Prostate gland (tissue), 2 donors: ENCODE data around the gene ADAM22. TPM values are rescaled to one million over a fixed set of nuclear protein-coding genes. Genes with fewer than 3 reads are reported as not detected.

Experiments
- DNase-seq: peaks from one replicate; pipeline ENCODE4 v3.0.0-alpha.2; 2019; ENCODE audit warnings: low spot score
- H3K27ac ChIP-seq, 2 donors: fragments of 200-600 bp; sonication (generic); 2 replicates each; pipeline ENCODE4 v1.5.1; 2017 to 2019
- H3K27me3 ChIP-seq: fragments of 200-600 bp; sonication (generic); replicated peaks from 2 replicates; pipeline ENCODE4 v1.5.1; 2019; ENCODE audit not compliant: insufficient read depth
- H3K36me3 ChIP-seq, 2 donors: fragments of 200-600 bp; sonication (generic); 1 replicate in 1 of 2; 2 replicates in 1 of 2; pipeline versions ENCODE4 v1.5.1 to v1.8.1; 2017 to 2019
- H3K4me1 ChIP-seq: fragments of 200-600 bp; sonication (generic); replicated peaks from 2 replicates; pipeline ENCODE4 v1.5.1; 2019
- H3K4me3 ChIP-seq, 2 donors: fragments of 200-600 bp; sonication (generic); 2 replicates each; pipeline ENCODE4 v1.5.1; 2017 to 2019
- H3K9me3 ChIP-seq: fragments of 200-600 bp; sonication (generic); 2 replicates; pipeline ENCODE4 v1.5.1; 2017
- CTCF ChIP-seq, 4 experiments: fragments of 200-600 bp in 2 of 4; fragments of 450-650 bp in 2 of 4; sonication (generic) in 2 of 4; IDR thresholded peaks; 1 replicate in 3 of 4; 2 replicates in 1 of 4; pipeline ENCODE4 v1.5.1; 2016 to 2019; ENCODE audit warnings: antibody characterized with exemption in 4 of 4, mild to moderate bottlenecking in 2 of 4, moderate library complexity in 2 of 4
- POLR2A ChIP-seq: fragments of 450-650 bp; IDR thresholded peaks from one replicate; pipeline ENCODE4 v1.6.1; 2016; ENCODE audit warnings: antibody characterized with exemption, mild to moderate bottlenecking
- POLR2AphosphoS5 ChIP-seq: sonication (generic); formaldehyde crosslinking; IDR thresholded peaks from one replicate; pipeline ENCODE4 v1.6.1; 2017; ENCODE audit warnings: antibody characterized with exemption
- WGBS: methylation state at CpG from one replicate; pipeline ENCODE4 v1.1.5; 2018; 5-methylcytosine and 5-hydroxymethylcytosine counted together
- intact Hi-C: fragments of 100-400 bp; cut with DNase I; formaldehyde crosslinking; loops from one replicate; pipeline ENCODE4 v1.14.2; 2022
- total RNA-seq, 2 donors: library from RNA; depleted of rRNA; stranded (reverse); fragments of >200 nt; gene quantifications; one replicate each; pipeline ENCODE4 v1.1.0, GENCODE V29; 2016

Gene ADAM22
- total RNA-seq, 2 donors from 2014 or later, result 8.4 to 8.5 TPM

- TF ChIP-seq POLR2A (no peak), POLR2AphosphoS5 (no peak), CTCF (IDR thresholded peaks at IDR 0.05) (no peak)
- no peak overlapping the region for H3K27ac ChIP-seq
- H3K36me3 ChIP-seq, result no peaks in the 10 kb centered on the region
- no peaks in the 10 kb centered on the region for H3K27me3 ChIP-seq
- no peak overlapping the region for H3K4me3 ChIP-seq
- H3K9me3 ChIP-seq, result no peaks in the 10 kb centered on the region
- 47% methylated on average over 3 of the region's 3 CpGs for WGBS
- intact Hi-C loops, result no loop called here
- DNase-seq, result no peak
- H3K4me1 ChIP-seq, result no peaks in the 10 kb centered on the region
These were observed 158.1 kb downstream of the ADAM22 start for GRCh38 chr7:88091988-88092675.

GRCh38 chr7:88092676-88092999 is 158.6 kb downstream of the ADAM22 start:
- Histone ChIP-seq H3K27me3 (no peaks in the 10 kb centered on the region), H3K9me3 (no peaks in the 10 kb centered on the region), H3K27ac (no peak overlapping the region), H3K4me3 (no peak overlapping the region), H3K4me1 (no peaks in the 10 kb centered on the region), H3K36me3 (no peaks in the 10 kb centered on the region)
- intact Hi-C loops, result no loop called here
- no peak for TF ChIP-seq CTCF (IDR thresholded peaks at IDR 0.05)
- no peak for TF ChIP-seq POLR2AphosphoS5
- no peak for TF ChIP-seq POLR2A
- DNase-seq, result no peak

- WGBS, result 89% methylated on average over 1 of the region's 1 CpG
- no peak for TF ChIP-seq POLR2AphosphoS5
- Histone ChIP-seq H3K4me1 (no peaks in the 10 kb centered on the region), H3K27me3 (no peaks in the 10 kb centered on the region), H3K27ac (no peak overlapping the region), H3K4me3 (no peak overlapping the region), H3K36me3 (no peaks in the 10 kb centered on the region), H3K9me3 (no peaks in the 10 kb centered on the region)
- DNase-seq, result no peak
- intact Hi-C loops, result loop anchor here (10.0 kb wide), 1 partner anchor 167 kb away; the partner anchor contains the start of gene ADAM22
These were observed 167.7 kb downstream of the ADAM22 start for GRCh38 chr7:88101769-88102168.

- H3K4me1 ChIP-seq, result no peaks in the 10 kb centered on the region
- intact Hi-C loops, result loop anchor here (10.0 kb wide), 1 partner anchor 168 kb away; the partner anchor contains the start of gene ADAM22
- no peaks in the 10 kb centered on the region for H3K9me3 ChIP-seq
- TF ChIP-seq CTCF (IDR thresholded peaks at IDR 0.05) (no peak), POLR2A (no peak), POLR2AphosphoS5 (no peak)
- H3K36me3 ChIP-seq, result no peaks in the 10 kb centered on the region
- no peaks in the 10 kb centered on the region for H3K27me3 ChIP-seq
- H3K27ac ChIP-seq, result no peak overlapping the region
- no peak for DNase-seq
- H3K4me3 ChIP-seq, result no peak overlapping the region
- 16% methylated on average over 1 of the region's 1 CpG for WGBS
These were observed 168.6 kb downstream of the ADAM22 start for GRCh38 chr7:88102675-88103074.

GRCh38 chr7:88104732-88105131 is 170.7 kb downstream of the ADAM22 start:
- Histone ChIP-seq H3K27me3 (no peaks in the 10 kb centered on the region), H3K27ac (no peak overlapping the region), H3K4me1 (no peaks in the 10 kb centered on the region), H3K36me3 (no peaks in the 10 kb centered on the region), H3K4me3 (no peak overlapping the region), H3K9me3 (no peaks in the 10 kb centered on the region)
- 76% methylated on average over 2 of the region's 2 CpGs for WGBS
- intact Hi-C loops, result loop anchor here (10.0 kb wide), 1 partner anchor 170 kb away; the partner anchor contains the start of gene ADAM22
- no peak for TF ChIP-seq POLR2AphosphoS5
- no peak for TF ChIP-seq CTCF (IDR thresholded peaks at IDR 0.05)
- no peak for TF ChIP-seq POLR2A
- DNase-seq, result no peak
